VCaP (cell line): ENCODE measurements around the gene PCDH9.
A peak's percentile ranks its signal among the peaks of the same experiment; 100 is the strongest.
"Not testable (repeated sequence)": the region's sequence is repeated elsewhere in the genome, so short reads cannot be mapped to it uniquely, and the experiment has no call there.

Source experiments
- H3K27ac ChIP-seq: fragments of 450-650 bp; 2 replicates; pipeline ENCODE4 v1.5.1; 2017
- TF ChIP-seq, protein P1 (sequence below): fragments of 450-650 bp; conservative IDR thresholded peaks from 2 replicates; pipeline ENCODE4 v1.5.1; 2017; ENCODE audit warnings: mild to moderate bottlenecking, moderate library complexity

Gene PCDH9

DNA sequence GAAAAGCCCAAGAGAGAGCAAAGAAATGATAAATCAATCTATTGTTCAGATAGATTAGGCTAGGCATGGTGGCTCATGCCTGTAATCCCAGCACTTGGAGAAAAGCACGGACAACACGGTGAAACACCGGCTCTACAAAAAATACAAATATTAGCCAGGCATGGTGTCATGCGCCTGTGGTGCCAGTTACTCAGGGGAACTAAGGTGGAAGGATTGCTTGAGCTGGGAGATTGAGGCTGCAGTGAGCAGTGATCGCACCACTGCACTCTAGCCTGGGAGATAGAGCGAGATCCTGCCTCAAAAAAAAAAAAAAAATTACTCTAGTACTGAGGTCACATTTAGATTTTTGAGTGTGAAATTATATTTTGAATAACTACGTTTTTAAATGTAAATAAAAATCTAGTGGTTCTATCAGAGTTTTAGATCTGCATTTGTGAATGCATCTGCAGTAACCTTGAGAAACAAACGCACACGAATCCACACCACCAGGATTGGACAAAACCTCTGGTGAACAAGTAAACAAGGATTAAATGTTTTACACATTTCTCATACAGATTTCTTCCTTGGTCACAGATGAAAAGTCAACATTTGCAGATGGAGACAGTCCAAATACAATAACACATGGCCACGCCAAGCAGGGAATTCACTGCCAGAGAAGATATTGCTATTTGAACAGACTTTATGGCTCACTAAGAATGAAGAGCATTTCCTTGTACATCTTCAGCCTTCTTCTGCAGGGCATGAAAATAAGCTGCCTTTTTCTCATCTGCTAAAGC is 917.6 kb downstream of the PCDH9 start:
- H3K27ac ChIP-seq = peak overlapping the region; percentile 66
- TF ChIP-seq, protein P1, sequence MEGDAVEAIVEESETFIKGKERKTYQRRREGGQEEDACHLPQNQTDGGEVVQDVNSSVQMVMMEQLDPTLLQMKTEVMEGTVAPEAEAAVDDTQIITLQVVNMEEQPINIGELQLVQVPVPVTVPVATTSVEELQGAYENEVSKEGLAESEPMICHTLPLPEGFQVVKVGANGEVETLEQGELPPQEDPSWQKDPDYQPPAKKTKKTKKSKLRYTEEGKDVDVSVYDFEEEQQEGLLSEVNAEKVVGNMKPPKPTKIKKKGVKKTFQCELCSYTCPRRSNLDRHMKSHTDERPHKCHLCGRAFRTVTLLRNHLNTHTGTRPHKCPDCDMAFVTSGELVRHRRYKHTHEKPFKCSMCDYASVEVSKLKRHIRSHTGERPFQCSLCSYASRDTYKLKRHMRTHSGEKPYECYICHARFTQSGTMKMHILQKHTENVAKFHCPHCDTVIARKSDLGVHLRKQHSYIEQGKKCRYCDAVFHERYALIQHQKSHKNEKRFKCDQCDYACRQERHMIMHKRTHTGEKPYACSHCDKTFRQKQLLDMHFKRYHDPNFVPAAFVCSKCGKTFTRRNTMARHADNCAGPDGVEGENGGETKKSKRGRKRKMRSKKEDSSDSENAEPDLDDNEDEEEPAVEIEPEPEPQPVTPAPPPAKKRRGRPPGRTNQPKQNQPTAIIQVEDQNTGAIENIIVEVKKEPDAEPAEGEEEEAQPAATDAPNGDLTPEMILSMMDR = no peak

DNA sequence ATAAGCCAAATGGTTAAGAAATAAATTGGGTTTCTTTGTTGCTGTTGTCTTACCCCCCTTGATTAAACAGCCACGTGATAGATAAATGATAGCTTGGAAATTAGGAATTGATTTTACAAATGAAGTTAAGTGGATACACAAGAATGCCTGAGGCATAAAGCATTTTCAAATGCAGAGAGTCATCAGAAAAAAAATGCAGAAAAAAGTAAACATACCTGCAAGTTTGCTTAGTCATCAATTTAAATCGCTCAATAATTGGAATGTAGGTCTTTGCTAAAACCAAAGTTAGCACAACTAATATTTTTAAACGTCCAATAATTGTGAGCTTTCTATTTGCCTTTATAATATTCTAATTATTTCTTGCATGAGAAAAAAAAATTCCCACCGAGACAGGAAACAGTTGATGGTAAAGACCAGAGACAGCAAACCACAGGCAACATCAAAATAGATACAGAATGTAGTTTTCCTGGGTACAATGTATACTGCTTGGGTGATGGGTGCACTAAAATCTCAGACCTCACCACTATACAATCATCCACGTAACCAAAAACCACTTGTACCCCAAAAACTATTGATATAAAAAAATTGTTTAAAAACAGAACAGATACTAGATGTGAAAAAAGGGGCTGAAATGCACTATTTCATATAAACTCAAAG is 924.0 kb downstream of the PCDH9 start:
- TF ChIP-seq, protein P1 = no peak
- no peak overlapping the region for H3K27ac ChIP-seq

DNA sequence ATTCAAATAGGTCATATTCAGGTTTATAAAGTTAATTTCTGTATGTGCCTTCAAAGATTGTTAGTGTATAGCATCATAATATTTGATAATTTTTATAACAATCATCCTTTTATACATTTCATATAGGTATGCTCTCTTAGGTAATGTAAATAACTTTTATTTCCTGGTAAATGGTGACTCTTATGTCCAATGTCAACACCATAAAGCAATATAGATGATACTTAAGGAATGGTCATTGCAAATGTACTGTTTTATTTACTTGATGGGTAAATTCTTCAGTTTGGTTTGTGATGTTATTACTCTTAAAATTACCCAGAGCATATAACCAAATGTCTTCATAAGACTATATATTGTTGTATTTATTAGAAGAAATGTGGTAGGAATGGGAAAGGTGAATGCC is 928.7 kb downstream of the PCDH9 start:
- TF ChIP-seq, protein P1 = no peak
- 0 out of 2 replicates have a peak overlapping the region, but pooled peaks have one; percentile 4 for H3K27ac ChIP-seq

DNA sequence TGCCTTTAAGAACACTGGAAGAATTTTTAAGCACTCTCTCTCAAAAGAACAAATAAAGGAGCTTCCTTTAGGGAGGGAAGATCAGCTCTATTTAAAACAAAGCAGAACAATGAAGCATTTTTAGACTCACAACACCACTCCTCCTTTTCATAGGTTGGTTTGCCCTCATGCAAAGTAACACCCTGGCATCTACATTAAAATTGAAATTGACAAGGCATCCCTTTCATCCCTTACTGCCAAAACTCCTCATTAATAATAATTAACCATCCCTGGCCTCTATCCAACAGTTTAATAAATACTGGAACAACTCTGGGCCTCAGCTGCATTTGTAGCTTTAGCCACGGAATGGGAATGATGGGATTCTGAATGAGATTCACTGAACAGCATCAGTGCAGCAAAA is 929.1 kb downstream of the PCDH9 start:
- peak overlapping the region; percentile 4; the same call in 1 of the 2 replicates for H3K27ac ChIP-seq
- TF ChIP-seq, protein P1 = no peak

DNA sequence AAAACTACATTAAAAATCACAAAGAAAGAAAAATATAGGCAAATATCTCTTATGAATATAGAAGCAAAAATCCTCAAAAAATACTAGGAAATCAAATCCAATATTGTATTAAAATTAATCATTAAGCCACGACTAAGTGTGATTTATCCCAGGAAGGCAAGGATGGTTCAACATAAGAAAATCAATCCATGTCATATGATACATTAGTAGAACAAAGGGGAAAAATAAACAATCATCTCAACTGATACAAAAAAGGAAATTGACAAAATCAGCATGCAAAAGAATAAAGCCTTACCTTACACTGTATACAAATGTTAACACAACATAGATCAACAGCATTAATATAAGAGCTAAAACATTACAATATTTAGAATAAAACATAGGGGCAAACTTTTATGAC is 933.3 kb downstream of the PCDH9 start:
- TF ChIP-seq, protein P1 = no peak
- H3K27ac ChIP-seq = no peak overlapping the region

DNA sequence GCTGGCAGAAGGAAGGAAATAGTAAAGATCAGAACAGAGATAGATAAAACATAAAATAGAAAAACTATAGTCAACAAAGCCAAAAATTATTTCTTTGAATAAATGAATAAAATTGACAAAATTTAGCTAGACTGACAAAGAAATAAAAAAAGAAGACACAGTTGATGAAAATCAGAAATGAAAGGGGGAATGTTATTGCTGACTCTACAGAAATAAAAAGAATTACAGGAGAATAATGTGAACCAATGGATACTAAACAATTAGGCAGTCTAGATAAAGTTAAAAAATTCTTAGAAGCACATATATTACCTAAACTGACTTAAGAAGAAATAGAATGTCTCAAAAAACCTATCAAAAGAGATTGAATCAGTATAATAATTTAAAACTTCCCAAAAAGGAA is 933.8 kb downstream of the PCDH9 start:
- TF ChIP-seq, protein P1 = no peak
- no peak overlapping the region for H3K27ac ChIP-seq

DNA sequence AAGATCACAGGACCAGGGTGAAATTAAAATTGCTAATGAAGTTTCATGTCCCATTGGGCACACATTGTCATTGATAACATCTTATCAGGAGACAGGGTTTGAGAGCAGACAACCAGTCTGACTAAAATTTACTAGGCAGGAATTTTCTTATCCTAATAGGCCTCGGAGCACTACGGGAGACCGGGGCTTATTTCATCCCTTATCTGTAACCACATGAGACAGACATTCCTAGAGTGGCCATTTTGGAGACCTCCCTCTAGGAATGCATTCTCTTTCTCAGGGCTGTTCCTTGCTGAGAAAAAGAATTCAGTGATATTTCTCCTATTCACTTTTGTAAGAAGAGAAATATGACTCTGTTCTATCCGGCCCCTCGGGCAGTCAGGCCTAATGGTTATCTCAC is 943.3 kb downstream of the PCDH9 start:
- H3K27ac ChIP-seq = not testable (repeated sequence)

DNA sequence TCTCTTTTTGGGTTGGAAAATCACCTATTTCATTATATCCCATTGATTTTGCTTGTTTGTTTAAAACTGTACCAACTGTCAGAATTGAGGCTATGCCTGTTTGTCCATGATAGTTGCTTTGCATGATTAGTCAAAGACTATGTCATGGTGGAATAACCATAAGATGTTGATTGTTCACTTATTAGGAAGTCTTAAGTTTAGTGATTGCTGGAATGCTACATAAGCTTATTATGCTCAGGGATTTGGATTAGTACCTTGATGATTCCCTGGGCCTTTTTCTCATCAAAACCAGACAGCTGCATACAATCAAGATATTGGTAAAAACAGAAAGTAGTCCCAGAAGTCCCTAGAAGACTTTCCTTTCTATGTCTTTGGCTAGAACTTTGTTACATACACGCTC is 954.7 kb downstream of the PCDH9 start:
- H3K27ac ChIP-seq = no peak overlapping the region
- TF ChIP-seq, protein P1 = no peak
